ENCODE results near the gene IGSF9B. TPM values are rescaled to one million over a fixed set of nuclear protein-coding genes. Genes with fewer than 3 reads are reported as not detected.

IGSF9B gene
- total RNA-seq, result 0.19 TPM in 1 of 2 replicates, not detected in the other

GRCh38 chr11:133956650-133957633, at the start of gene IGSF9B:
Gene IGSF9B (minus strand): TSS chr11:133956968. CDS start chr11:133956754, 214 bp downstream.

Other genes with a start within 250 kb of the IGSF9B start
- not detected in 2 replicates for gene SPATA19, start 111.5 kb downstream of the IGSF9B start, total RNA-seq
- 39.6 and 62.3 TPM in 2 replicates for gene JAM3, start 112.1 kb upstream of the IGSF9B start, total RNA-seq